Measurements from ENCODE around the gene SLC29A2. TPM values are rescaled to one million over a fixed set of nuclear protein-coding genes. Genes with fewer than 3 reads are reported as not detected.
"Not testable (repeated sequence)": the region's sequence is repeated elsewhere in the genome, so short reads cannot be mapped to it uniquely, and the experiment has no call there.

SLC29A2 gene
- total RNA-seq, 1 donor from 2014 or later: 6.9 TPM

- Mint-ChIP-seq H3K4me3 (peak overlapping the region; percentile 78), H3K4me1 (peaks cover 5% of the 10 kb centered on the region), H3K27ac (peak overlapping the region; percentile 0), H3K36me3 (no peaks in the 10 kb centered on the region), H3K27me3 (ENCODE audit: insufficient read depth, low read depth) (peaks cover 7% of the 10 kb centered on the region), H3K9me3 (no peaks in the 10 kb centered on the region)
- H3K36me3 ChIP-seq: no peaks in the 10 kb centered on the region
- H3K27ac ChIP-seq: no peak overlapping the region
- no peaks in the 10 kb centered on the region for H3K79me2 ChIP-seq (ENCODE audit: low read depth)
- H3K4me2 ChIP-seq: peak overlapping the region; percentile 67
- no peaks in the 10 kb centered on the region for H3K9me3 ChIP-seq (ENCODE audit: low read depth)
- peak overlapping the region; percentile 97 for H2AFZ ChIP-seq (replicated peaks)
- H3F3A ChIP-seq (ENCODE audit: low read depth): no peaks in the 10 kb centered on the region
- peak overlapping the region; percentile 33 for H3K4me3 ChIP-seq
- peaks cover 9% of the 10 kb centered on the region for H3K27me3 ChIP-seq
- no peak for TF ChIP-seq EZH2phosphoT487 (IDR thresholded peaks at IDR 0.05)
- TF ChIP-seq EZH2 (IDR thresholded peaks at IDR 0.05): no peak
- TF ChIP-seq, protein P1, sequence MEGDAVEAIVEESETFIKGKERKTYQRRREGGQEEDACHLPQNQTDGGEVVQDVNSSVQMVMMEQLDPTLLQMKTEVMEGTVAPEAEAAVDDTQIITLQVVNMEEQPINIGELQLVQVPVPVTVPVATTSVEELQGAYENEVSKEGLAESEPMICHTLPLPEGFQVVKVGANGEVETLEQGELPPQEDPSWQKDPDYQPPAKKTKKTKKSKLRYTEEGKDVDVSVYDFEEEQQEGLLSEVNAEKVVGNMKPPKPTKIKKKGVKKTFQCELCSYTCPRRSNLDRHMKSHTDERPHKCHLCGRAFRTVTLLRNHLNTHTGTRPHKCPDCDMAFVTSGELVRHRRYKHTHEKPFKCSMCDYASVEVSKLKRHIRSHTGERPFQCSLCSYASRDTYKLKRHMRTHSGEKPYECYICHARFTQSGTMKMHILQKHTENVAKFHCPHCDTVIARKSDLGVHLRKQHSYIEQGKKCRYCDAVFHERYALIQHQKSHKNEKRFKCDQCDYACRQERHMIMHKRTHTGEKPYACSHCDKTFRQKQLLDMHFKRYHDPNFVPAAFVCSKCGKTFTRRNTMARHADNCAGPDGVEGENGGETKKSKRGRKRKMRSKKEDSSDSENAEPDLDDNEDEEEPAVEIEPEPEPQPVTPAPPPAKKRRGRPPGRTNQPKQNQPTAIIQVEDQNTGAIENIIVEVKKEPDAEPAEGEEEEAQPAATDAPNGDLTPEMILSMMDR (IDR thresholded peaks at IDR 0.05): peak; percentile 99
- DNase-seq (ENCODE audit: low spot score): peak; percentile 91
- no peak overlapping the region for H3K9ac ChIP-seq
- no peaks in the 10 kb centered on the region for H3K4me1 ChIP-seq
- no peaks in the 10 kb centered on the region for H4K20me1 ChIP-seq (ENCODE audit: low read depth)
These were observed 14.9 kb upstream of the SLC29A2 start for GRCh38 chr11:66386171-66387069.

- not testable (repeated sequence) for H3K79me2 ChIP-seq (ENCODE audit: low read depth); H3K9me3 Mint-ChIP-seq; H3F3A ChIP-seq (ENCODE audit: low read depth); H3K9me3 ChIP-seq (ENCODE audit: low read depth); H3K9ac ChIP-seq; H3K36me3 ChIP-seq; H3K36me3 Mint-ChIP-seq; H3K27ac Mint-ChIP-seq; H2AFZ ChIP-seq (replicated peaks); H3K4me3 Mint-ChIP-seq; H3K4me1 ChIP-seq; H4K20me1 ChIP-seq (ENCODE audit: low read depth); DNase-seq (ENCODE audit: low spot score); H3K4me2 ChIP-seq; H3K27ac ChIP-seq; H3K27me3 ChIP-seq; H3K4me3 ChIP-seq
- Mint-ChIP-seq H3K27me3 (ENCODE audit: insufficient read depth, low read depth) (peaks cover 11% of the 10 kb centered on the region), H3K4me1 (peaks cover 10% of the 10 kb centered on the region)
These were observed 12.8 kb upstream of the SLC29A2 start for GRCh38 chr11:66384316-66384715.

DNA sequence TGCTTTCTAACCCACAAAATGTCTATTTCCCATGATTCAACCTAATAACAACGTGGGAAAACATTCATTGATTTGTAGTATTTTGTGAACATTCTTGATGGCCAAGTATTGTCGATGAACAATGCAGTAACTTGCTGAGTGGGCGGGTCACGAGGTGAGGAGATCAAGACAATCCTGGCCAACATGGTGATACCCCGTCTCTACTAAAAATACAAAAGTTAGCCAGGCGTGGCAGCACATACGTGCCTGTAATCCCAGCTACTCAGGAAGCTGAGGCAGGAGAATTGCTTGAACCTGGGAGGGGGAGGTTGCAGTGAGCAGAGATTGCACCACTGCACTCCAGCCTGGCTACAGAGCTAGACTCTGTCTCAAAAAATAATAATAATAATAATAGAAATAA lies 8.7 kb upstream of the SLC29A2 start:
- not testable (repeated sequence) for H3F3A ChIP-seq (ENCODE audit: low read depth); H3K4me1 Mint-ChIP-seq; H3K27me3 Mint-ChIP-seq (ENCODE audit: insufficient read depth, low read depth); H3K9me3 Mint-ChIP-seq; H3K27ac ChIP-seq; H3K36me3 ChIP-seq; H3K9ac ChIP-seq; H3K4me3 ChIP-seq; H3K9me3 ChIP-seq (ENCODE audit: low read depth); H3K36me3 Mint-ChIP-seq; H3K79me2 ChIP-seq (ENCODE audit: low read depth); H4K20me1 ChIP-seq (ENCODE audit: low read depth); H3K27ac Mint-ChIP-seq; H3K4me3 Mint-ChIP-seq; H3K4me1 ChIP-seq; H3K27me3 ChIP-seq
- peak; percentile 31 for DNase-seq (ENCODE audit: low spot score)
- Histone ChIP-seq H3K4me2 (peak overlapping the region; percentile 2), H2AFZ (replicated peaks) (peak overlapping the region; percentile 23)
- TF ChIP-seq, protein P1 (IDR thresholded peaks at IDR 0.05): peak; percentile 6

GRCh38 chr11:66373690-66374287 lies 2.2 kb upstream of the SLC29A2 start:
- peaks cover 11% of the 10 kb centered on the region for H4K20me1 ChIP-seq (ENCODE audit: low read depth)
- H3K9me3 Mint-ChIP-seq; H3K36me3 Mint-ChIP-seq; H3K27me3 Mint-ChIP-seq (ENCODE audit: insufficient read depth, low read depth); H3K27ac ChIP-seq; H3K9ac ChIP-seq; H2AFZ ChIP-seq (replicated peaks); H3K27ac Mint-ChIP-seq; DNase-seq (ENCODE audit: low spot score); H3K4me3 ChIP-seq; H3K36me3 ChIP-seq; H3K9me3 ChIP-seq (ENCODE audit: low read depth); H3K27me3 ChIP-seq: not testable (repeated sequence)
- Mint-ChIP-seq H3K4me1 (peaks cover 24% of the 10 kb centered on the region), H3K4me3 (peak overlapping the region; percentile 95)
- H3K4me1 ChIP-seq: peaks cover 15% of the 10 kb centered on the region
- H3F3A ChIP-seq (ENCODE audit: low read depth): peaks cover 36% of the 10 kb centered on the region
- peaks cover 22% of the 10 kb centered on the region for H3K79me2 ChIP-seq (ENCODE audit: low read depth)
- peak overlapping the region; percentile 24 for H3K4me2 ChIP-seq

All from neural progenitor cell (in vitro differentiated cells).